HepG2 (cell line): Measurements from ENCODE around the gene SHMT1.

Experiments
- CAMTA2 ChIP-seq: sonication (generic); formaldehyde crosslinking; IDR thresholded peaks from 2 replicates; pipeline ENCODE4 v1.4.0; 2020; ENCODE audit warnings: mild to moderate bottlenecking, missing genetic modification reagents, borderline replicate concordance
- GPN1 ChIP-seq: sonication (generic); formaldehyde crosslinking; IDR thresholded peaks from 2 replicates; pipeline ENCODE4 v1.5.1; 2020; ENCODE audit warnings: missing genetic modification reagents, borderline replicate concordance
- MBD4 ChIP-seq: IDR thresholded peaks from 2 replicates; pipeline ENCODE4 v1.6.1; 2012; ENCODE audit warnings: low read length, inconsistent platforms, borderline replicate concordance
- NFYB ChIP-seq: sonication (generic); formaldehyde crosslinking; IDR thresholded peaks from 2 replicates; pipeline ENCODE4 v1.4.0; 2020; ENCODE audit warnings: missing genetic modification reagents
- POLR2A ChIP-seq, 2 experiments: IDR thresholded peaks; 2 replicates each; pipeline ENCODE4 v1.6.1; 2011; ENCODE audit warnings: low read depth in 2 of 2, low read length in 2 of 2, mild to moderate bottlenecking in 1 of 2, moderate library complexity in 1 of 2; ENCODE audit not compliant: insufficient read depth in 1 of 2
- TF ChIP-seq, protein P1 (sequence below): sonication (generic); formaldehyde crosslinking; IDR thresholded peaks from 2 replicates; pipeline ENCODE4 v1.4.0; 2020; ENCODE audit warnings: missing genetic modification reagents, borderline replicate concordance
- TF ChIP-seq, protein P2 (sequence below): sonication (generic); formaldehyde crosslinking; IDR thresholded peaks from 2 replicates; pipeline ENCODE4 v1.5.0; 2020; ENCODE audit warnings: mild to moderate bottlenecking, low read depth, missing genetic modification reagents, borderline replicate concordance
- TF ChIP-seq, protein P3 (sequence below): sonication (generic); formaldehyde crosslinking; IDR thresholded peaks from 2 replicates; pipeline ENCODE4 v1.5.1; 2020; ENCODE audit warnings: missing genetic modification reagents, mild to moderate bottlenecking, borderline replicate concordance

DNA sequence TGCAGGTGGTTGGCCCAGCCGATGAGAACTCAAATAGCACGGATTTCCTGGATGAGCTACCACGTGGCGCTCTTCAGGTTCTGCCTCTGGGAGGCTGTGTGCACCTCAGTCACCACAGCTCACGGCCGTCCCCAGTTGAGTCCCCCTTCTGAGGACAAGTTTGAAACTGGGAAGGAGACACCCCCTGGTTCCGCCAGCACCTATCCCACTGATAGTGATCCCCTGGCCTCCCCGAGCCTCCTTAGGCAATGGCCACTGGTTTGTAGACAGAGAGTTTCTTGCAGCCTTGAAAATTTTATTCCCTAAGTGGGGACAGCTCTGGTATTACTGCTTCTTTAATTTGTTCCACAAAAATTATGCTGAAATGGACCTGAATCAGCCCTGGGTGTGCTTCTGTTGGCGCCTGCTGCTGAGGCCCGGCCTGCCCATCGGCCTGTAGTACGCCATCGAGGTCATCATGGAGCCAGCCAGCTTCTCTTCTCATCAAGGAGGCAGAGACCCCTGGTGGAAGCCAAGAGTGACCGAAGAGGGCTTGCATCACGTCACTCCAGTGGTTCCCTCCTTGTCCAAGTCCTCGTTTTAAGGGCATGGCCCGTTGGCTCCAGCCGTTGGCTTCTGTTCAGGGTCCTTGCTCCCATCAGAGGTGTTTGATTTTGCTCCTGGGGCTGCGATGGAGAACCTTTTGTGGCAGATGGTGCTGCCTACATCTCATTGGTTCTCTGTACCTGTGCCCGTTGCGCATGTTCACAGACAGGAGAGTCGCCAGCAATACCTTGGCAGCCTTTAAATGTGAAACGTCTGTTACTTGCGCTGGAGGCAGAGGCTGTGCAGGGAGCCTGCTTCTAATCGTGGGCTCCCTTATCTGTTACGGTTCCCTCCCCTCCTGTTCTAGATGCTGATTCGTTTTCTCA lies 39.0 kb downstream of the SHMT1 start:
- TF ChIP-seq, protein P1, sequence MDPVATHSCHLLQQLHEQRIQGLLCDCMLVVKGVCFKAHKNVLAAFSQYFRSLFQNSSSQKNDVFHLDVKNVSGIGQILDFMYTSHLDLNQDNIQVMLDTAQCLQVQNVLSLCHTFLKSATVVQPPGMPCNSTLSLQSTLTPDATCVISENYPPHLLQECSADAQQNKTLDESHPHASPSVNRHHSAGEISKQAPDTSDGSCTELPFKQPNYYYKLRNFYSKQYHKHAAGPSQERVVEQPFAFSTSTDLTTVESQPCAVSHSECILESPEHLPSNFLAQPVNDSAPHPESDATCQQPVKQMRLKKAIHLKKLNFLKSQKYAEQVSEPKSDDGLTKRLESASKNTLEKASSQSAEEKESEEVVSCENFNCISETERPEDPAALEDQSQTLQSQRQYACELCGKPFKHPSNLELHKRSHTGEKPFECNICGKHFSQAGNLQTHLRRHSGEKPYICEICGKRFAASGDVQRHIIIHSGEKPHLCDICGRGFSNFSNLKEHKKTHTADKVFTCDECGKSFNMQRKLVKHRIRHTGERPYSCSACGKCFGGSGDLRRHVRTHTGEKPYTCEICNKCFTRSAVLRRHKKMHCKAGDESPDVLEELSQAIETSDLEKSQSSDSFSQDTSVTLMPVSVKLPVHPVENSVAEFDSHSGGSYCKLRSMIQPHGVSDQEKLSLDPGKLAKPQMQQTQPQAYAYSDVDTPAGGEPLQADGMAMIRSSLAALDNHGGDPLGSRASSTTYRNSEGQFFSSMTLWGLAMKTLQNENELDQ (CRISPR knock-in tag): no peak
- no peak for TF ChIP-seq CAMTA2 (CRISPR knock-in tag)
- TF ChIP-seq GPN1 (CRISPR knock-in tag): no peak
- TF ChIP-seq POLR2A (IDR thresholded peaks at IDR 0.05; ENCODE audit: insufficient read depth in 1 of 2, low read depth in 2 of 2, low read length in 2 of 2): no peak
- TF ChIP-seq NFYB (CRISPR knock-in tag): no peak
- no peak for TF ChIP-seq MBD4
- TF ChIP-seq, protein P2, sequence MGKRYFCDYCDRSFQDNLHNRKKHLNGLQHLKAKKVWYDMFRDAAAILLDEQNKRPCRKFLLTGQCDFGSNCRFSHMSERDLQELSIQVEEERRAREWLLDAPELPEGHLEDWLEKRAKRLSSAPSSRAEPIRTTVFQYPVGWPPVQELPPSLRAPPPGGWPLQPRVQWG: no peak
- TF ChIP-seq, protein P3, sequence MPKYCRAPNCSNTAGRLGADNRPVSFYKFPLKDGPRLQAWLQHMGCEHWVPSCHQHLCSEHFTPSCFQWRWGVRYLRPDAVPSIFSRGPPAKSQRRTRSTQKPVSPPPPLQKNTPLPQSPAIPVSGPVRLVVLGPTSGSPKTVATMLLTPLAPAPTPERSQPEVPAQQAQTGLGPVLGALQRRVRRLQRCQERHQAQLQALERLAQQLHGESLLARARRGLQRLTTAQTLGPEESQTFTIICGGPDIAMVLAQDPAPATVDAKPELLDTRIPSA: no peak
